Measurements from ENCODE around the gene WAC.
A peak's percentile ranks its signal among the peaks of the same experiment; 100 is the strongest.

The WAC gene

GRCh38 chr10:28580825-28581224 lies 47.9 kb downstream of the WAC start:
- no peak for ATAC-seq (replicated peaks; ENCODE audit: extremely low read depth, poor library complexity, severe bottlenecking)
- Mint-ChIP-seq H3K27ac (ENCODE audit: low read depth) (peak overlapping the region; percentile 14), H3K4me3 (no peak overlapping the region), H3K9me3 (no peaks in the 10 kb centered on the region), H3K27me3 (no peaks in the 10 kb centered on the region), H3K36me3 (ENCODE audit: insufficient read depth) (peaks cover 47% of the 10 kb centered on the region), H3K4me1 (peaks cover 70% of the 10 kb centered on the region)
- DNase-seq (ENCODE audit: low spot score in 2 of 2) = no peak

DNA sequence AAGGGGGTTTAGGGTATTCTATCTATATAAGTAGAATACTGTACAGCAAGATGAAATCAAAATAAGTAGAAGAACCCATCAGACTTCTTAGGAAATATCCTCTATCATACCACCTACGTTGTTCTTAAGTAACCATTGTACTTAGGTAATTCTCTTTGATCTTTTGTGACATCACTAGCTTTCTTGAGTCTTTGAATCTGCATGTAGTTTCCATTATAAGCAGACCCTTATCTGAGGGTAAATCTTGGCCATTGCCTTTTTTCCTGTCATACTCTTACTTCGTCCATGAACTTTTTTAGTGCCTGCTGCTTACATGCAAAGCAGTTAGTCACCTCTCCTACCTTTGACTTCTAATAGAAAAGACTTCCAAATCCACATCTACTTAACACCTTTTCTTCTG lies 49.0 kb downstream of the WAC start:
- Mint-ChIP-seq H3K27ac (ENCODE audit: low read depth) (peak overlapping the region; percentile 14), H3K9me3 (no peaks in the 10 kb centered on the region), H3K27me3 (no peaks in the 10 kb centered on the region), H3K36me3 (ENCODE audit: insufficient read depth) (peaks cover 50% of the 10 kb centered on the region), H3K4me3 (peak overlapping the region; percentile 16), H3K4me1 (peaks cover 73% of the 10 kb centered on the region)
- no peak for ATAC-seq (replicated peaks; ENCODE audit: extremely low read depth, poor library complexity, severe bottlenecking)
- DNase-seq (ENCODE audit: low spot score in 2 of 2) = no peak

DNA sequence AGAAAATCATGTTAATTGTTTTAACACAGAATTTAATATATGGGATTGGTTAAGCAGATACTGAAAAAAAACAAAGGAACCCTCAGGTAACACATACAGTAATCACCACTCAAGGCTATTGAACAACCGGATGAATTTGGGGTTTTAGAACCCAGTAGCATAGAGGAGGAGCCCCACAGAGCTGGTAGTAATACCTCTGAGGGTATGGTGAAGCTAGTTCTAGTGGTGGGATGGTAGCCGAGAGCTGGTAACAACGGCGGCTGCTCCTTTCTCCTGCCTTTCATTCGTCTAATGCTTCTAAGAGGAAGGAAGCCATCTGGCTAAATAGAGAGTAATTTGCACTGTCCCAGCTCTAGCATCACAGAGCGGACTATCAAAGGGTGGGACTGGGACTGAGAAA lies 52.2 kb downstream of the WAC start:
- Mint-ChIP-seq H3K27ac (ENCODE audit: low read depth) (no peak overlapping the region), H3K27me3 (no peaks in the 10 kb centered on the region), H3K4me3 (no peak overlapping the region), H3K4me1 (peaks cover 64% of the 10 kb centered on the region), H3K9me3 (no peaks in the 10 kb centered on the region), H3K36me3 (ENCODE audit: insufficient read depth) (peaks cover 59% of the 10 kb centered on the region)
- DNase-seq (ENCODE audit: low spot score in 2 of 2) (no peak), ATAC-seq (replicated peaks; ENCODE audit: extremely low read depth, poor library complexity, severe bottlenecking) (no peak)

DNA sequence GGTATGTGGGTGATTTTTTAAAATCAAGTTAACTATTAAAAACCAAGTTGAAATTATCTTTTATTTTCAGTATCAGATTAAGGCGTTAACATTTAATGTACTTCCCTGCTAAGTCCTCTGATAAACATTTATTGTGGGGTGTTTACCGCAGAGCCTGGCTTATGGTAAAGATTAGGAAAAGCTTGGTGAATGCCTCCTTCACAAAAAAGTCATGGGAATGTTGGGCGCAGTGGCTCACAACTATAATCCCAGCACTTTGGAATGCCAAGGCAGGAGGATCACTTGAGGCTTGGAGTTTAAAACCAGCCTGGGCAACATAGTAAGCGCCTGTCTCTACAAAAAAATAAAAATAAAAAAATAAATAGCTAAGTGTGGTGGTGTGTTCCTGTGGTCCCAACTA lies 53.3 kb downstream of the WAC start:
- no peaks in the 10 kb centered on the region for H3K27me3 Mint-ChIP-seq
- H3K36me3 Mint-ChIP-seq (ENCODE audit: insufficient read depth) = peaks cover 56% of the 10 kb centered on the region
- H3K4me3 Mint-ChIP-seq = no peak overlapping the region
- ATAC-seq (replicated peaks; ENCODE audit: extremely low read depth, poor library complexity, severe bottlenecking) = no peak
- no peaks in the 10 kb centered on the region for H3K9me3 Mint-ChIP-seq
- no peak for DNase-seq (ENCODE audit: low spot score in 2 of 2)
- peaks cover 56% of the 10 kb centered on the region for H3K4me1 Mint-ChIP-seq
- no peak overlapping the region for H3K27ac Mint-ChIP-seq (ENCODE audit: low read depth)

DNA sequence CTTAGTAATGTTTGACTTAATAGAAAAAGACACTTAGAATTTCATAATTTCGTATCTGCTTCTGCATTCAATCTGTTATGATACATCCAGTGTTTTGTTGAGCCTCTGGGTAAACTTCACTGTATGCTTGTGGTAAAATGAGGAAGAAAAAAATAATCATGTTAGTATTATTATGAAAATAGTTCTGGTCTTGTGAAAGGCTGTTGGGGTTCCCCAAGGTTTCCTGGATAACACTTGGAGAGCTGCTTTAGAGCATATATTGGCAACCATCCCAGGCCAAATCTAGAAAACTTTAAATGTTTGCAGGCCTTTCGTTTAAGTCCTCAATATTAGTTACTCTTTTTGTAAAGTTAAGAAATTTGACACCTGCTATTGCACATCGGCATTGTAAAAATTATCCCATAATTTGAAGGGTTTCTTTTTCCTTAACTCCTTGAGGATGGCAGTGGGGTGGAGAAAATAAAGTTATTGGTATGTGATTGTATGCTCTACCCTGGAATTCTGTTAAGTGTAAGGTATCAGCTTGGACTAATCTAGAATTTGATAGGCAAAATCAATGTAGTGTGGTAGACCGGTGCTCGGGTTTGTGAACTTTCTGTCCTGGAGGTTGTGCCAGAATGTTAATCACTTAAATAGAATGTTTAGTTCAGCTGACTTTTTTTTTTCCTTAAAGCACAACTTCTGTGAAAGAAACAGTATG lies 54.5 kb downstream of the WAC start:
- peaks cover 62% of the 10 kb centered on the region for H3K36me3 Mint-ChIP-seq (ENCODE audit: insufficient read depth)
- peaks cover 51% of the 10 kb centered on the region for H3K4me1 Mint-ChIP-seq
- no peak overlapping the region for H3K4me3 Mint-ChIP-seq
- DNase-seq (ENCODE audit: low spot score in 2 of 2) = no peak
- no peaks in the 10 kb centered on the region for H3K27me3 Mint-ChIP-seq
- no peaks in the 10 kb centered on the region for H3K9me3 Mint-ChIP-seq
- peak overlapping the region; percentile 51 for H3K27ac Mint-ChIP-seq (ENCODE audit: low read depth)
- no peak for ATAC-seq (replicated peaks; ENCODE audit: extremely low read depth, poor library complexity, severe bottlenecking)

DNA sequence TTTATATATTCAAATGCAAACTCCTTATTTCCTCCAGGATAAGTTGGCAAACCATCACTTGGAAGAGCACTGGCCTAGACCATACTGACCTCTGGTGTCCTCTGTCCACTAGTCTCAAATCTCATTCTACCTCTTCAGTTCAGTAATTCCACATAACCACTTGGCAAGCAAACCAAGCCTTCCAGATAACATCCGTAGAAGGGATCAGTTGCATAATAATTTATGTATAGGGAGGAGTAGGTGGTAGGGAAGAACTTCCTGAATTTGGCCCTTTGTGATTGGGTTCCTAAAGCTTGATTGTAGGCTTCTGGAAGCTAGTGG lies 55.0 kb downstream of the WAC start:
- ATAC-seq (replicated peaks; ENCODE audit: extremely low read depth, poor library complexity, severe bottlenecking) (no peak), DNase-seq (ENCODE audit: low spot score in 2 of 2) (no peak)
- H3K4me3 Mint-ChIP-seq = no peak overlapping the region
- no peaks in the 10 kb centered on the region for H3K27me3 Mint-ChIP-seq
- H3K36me3 Mint-ChIP-seq (ENCODE audit: insufficient read depth) = peaks cover 62% of the 10 kb centered on the region
- H3K27ac Mint-ChIP-seq (ENCODE audit: low read depth) = no peak overlapping the region
- no peaks in the 10 kb centered on the region for H3K9me3 Mint-ChIP-seq
- H3K4me1 Mint-ChIP-seq = peaks cover 53% of the 10 kb centered on the region

DNA sequence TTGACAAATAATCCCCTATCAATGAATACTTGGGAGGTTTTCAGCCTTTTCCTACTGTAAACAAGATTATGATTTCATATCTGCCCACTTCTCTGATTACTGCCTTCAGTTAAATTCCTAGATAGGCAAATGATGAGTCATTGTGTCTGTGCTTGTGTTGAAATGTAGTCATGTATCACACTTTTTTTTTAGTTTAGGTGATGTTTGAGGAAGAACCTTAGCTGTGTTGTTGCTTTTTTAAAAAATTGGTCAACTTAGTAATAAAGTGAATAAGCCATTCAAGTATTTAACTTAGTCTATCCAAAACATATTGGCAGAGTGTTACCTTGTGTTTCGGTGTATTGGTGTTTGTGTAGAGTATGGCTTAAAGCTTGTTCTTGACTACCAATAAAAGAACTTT lies 60.0 kb downstream of the WAC start:
- peak; percentile 35 for ATAC-seq (replicated peaks; ENCODE audit: extremely low read depth, poor library complexity, severe bottlenecking)
- no peak for DNase-seq (ENCODE audit: low spot score in 2 of 2)
- Mint-ChIP-seq H3K36me3 (ENCODE audit: insufficient read depth) (peaks cover 65% of the 10 kb centered on the region), H3K9me3 (no peaks in the 10 kb centered on the region), H3K4me1 (peaks cover 57% of the 10 kb centered on the region), H3K27me3 (no peaks in the 10 kb centered on the region), H3K27ac (ENCODE audit: low read depth) (no peak overlapping the region), H3K4me3 (peak overlapping the region; percentile 15)

GRCh38 chr10:28593811-28594210 lies 60.9 kb downstream of the WAC start:
- Mint-ChIP-seq H3K27ac (ENCODE audit: low read depth) (peak overlapping the region; percentile 74), H3K36me3 (ENCODE audit: insufficient read depth) (peaks cover 63% of the 10 kb centered on the region), H3K4me3 (no peak overlapping the region), H3K4me1 (peaks cover 59% of the 10 kb centered on the region), H3K9me3 (no peaks in the 10 kb centered on the region), H3K27me3 (no peaks in the 10 kb centered on the region)
- no peak for DNase-seq (ENCODE audit: low spot score in 2 of 2)
- ATAC-seq (replicated peaks; ENCODE audit: extremely low read depth, poor library complexity, severe bottlenecking) = no peak

- Mint-ChIP-seq H3K4me1 (peaks cover 58% of the 10 kb centered on the region), H3K4me3 (peak overlapping the region; percentile 11), H3K36me3 (ENCODE audit: insufficient read depth) (peaks cover 64% of the 10 kb centered on the region), H3K27ac (ENCODE audit: low read depth) (peak overlapping the region; percentile 74), H3K9me3 (no peaks in the 10 kb centered on the region), H3K27me3 (no peaks in the 10 kb centered on the region)
- ATAC-seq (replicated peaks; ENCODE audit: extremely low read depth, poor library complexity, severe bottlenecking) = peak; percentile 86
- DNase-seq (ENCODE audit: low spot score in 2 of 2) = no peak
These were observed 61.5 kb downstream of the WAC start for GRCh38 chr10:28594406-28594805.

- Mint-ChIP-seq H3K36me3 (ENCODE audit: insufficient read depth) (peaks cover 59% of the 10 kb centered on the region), H3K9me3 (no peaks in the 10 kb centered on the region), H3K4me3 (no peak overlapping the region), H3K4me1 (peaks cover 64% of the 10 kb centered on the region), H3K27me3 (no peaks in the 10 kb centered on the region), H3K27ac (ENCODE audit: low read depth) (peak overlapping the region; percentile 79)
- DNase-seq (ENCODE audit: low spot score in 2 of 2) = no peak
- no peak for ATAC-seq (replicated peaks; ENCODE audit: extremely low read depth, poor library complexity, severe bottlenecking)
These were observed 62.7 kb downstream of the WAC start for GRCh38 chr10:28595613-28596012.

- no peak for DNase-seq (ENCODE audit: low spot score in 2 of 2)
- peaks cover 64% of the 10 kb centered on the region for H3K4me1 Mint-ChIP-seq
- H3K27ac Mint-ChIP-seq (ENCODE audit: low read depth) = no peak overlapping the region
- peaks cover 44% of the 10 kb centered on the region for H3K36me3 Mint-ChIP-seq (ENCODE audit: insufficient read depth)
- H3K4me3 Mint-ChIP-seq = no peak overlapping the region
- no peaks in the 10 kb centered on the region for H3K9me3 Mint-ChIP-seq
- ATAC-seq (replicated peaks; ENCODE audit: extremely low read depth, poor library complexity, severe bottlenecking) = no peak
- no peaks in the 10 kb centered on the region for H3K27me3 Mint-ChIP-seq
These were observed 67.1 kb downstream of the WAC start for GRCh38 chr10:28600056-28600455.

GRCh38 chr10:28601012-28601411 lies 68.1 kb downstream of the WAC start:
- Mint-ChIP-seq H3K27me3 (no peaks in the 10 kb centered on the region), H3K27ac (ENCODE audit: low read depth) (peak overlapping the region; percentile 23), H3K4me1 (peaks cover 67% of the 10 kb centered on the region), H3K36me3 (ENCODE audit: insufficient read depth) (peaks cover 44% of the 10 kb centered on the region), H3K9me3 (no peaks in the 10 kb centered on the region), H3K4me3 (no peak overlapping the region)
- ATAC-seq (replicated peaks; ENCODE audit: extremely low read depth, poor library complexity, severe bottlenecking) (no peak), DNase-seq (ENCODE audit: low spot score in 2 of 2) (no peak)

- Mint-ChIP-seq H3K9me3 (no peaks in the 10 kb centered on the region), H3K36me3 (ENCODE audit: insufficient read depth) (peaks cover 36% of the 10 kb centered on the region), H3K4me1 (peaks cover 57% of the 10 kb centered on the region), H3K27ac (ENCODE audit: low read depth) (peak overlapping the region; percentile 68), H3K4me3 (no peak overlapping the region), H3K27me3 (no peaks in the 10 kb centered on the region)
- ATAC-seq (replicated peaks; ENCODE audit: extremely low read depth, poor library complexity, severe bottlenecking) (no peak), DNase-seq (ENCODE audit: low spot score in 2 of 2) (no peak)
These were observed 71.9 kb downstream of the WAC start for GRCh38 chr10:28604567-28605536.
